GM19239 (cell line): Measurements from ENCODE around the gene FHDC1.

Experiments
- DNase-seq: peaks from one replicate; pipeline ENCODE4 v3.0.0; 2011; ENCODE audit warnings: low spot score; ENCODE audit not compliant: insufficient read length
- FAIRE-seq: peaks from 2 replicates; lab custom pipeline; 2011; peaks lifted over from hg19 to GRCh38; lab: Jason Lieb, UNC

The FHDC1 gene

DNA sequence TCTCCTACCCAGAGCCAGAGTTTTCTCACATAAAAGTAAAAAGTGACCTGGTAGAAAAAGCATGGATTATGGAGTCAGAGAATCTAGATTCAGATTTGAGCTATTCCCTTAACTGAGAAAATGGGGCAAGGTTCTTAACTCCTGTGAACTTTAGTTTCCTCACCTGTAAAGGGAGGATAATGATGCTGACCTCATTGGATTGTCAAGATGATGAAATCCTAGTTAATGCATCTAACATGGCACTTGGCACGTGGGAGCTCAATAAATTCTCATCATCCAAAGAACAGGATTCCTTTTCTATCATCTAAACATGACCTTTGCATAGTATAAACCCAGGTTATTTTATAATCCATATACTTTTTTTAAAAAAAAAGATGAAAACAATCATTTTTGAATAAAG lies 18.6 kb downstream of the FHDC1 start:
- DNase-seq (no peak), FAIRE-seq (no peak)

- DNase-seq = no peak
- no peak for FAIRE-seq
Observed at GRCh38 chr4:152956147-152956546, 20.0 kb downstream of the FHDC1 start.

DNA sequence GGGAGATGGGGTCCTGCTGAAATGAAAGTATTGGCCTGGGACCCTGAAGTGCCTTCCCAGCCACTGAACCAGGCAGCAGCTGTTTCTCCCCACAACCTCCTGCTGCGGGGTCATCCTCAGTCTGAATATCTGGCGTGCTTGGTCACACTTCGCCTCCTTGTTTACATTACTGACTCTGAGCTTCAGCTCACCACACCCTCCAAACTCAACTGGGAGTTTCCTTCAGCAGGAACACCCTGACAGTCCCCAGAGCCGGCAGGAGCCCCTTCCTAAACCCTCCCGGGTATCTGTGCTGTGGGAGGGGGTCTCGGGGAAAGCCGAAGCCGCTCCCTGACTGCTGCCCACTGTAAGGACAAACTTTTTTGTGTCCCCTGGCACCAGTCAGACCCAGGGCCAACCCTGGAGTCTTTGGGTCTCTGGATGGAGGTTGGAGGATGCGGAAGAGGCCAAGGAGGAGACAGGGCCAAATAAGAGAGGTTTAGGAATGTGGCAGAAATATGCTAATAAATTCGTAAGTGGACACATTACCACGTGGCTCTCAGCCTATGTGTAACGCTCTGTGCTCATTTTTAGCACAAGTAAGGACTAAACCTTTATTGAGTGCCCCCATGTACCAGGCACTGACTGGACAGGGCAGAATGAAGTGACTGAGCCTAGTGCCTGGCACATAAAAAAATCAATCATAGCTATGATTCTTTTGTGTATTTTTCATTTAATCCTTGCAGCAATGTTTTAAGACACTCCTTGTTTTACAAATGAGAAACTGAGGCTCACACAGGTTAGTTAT lies 20.7 kb downstream of the FHDC1 start:
- DNase-seq = no peak
- FAIRE-seq = no peak

DNA sequence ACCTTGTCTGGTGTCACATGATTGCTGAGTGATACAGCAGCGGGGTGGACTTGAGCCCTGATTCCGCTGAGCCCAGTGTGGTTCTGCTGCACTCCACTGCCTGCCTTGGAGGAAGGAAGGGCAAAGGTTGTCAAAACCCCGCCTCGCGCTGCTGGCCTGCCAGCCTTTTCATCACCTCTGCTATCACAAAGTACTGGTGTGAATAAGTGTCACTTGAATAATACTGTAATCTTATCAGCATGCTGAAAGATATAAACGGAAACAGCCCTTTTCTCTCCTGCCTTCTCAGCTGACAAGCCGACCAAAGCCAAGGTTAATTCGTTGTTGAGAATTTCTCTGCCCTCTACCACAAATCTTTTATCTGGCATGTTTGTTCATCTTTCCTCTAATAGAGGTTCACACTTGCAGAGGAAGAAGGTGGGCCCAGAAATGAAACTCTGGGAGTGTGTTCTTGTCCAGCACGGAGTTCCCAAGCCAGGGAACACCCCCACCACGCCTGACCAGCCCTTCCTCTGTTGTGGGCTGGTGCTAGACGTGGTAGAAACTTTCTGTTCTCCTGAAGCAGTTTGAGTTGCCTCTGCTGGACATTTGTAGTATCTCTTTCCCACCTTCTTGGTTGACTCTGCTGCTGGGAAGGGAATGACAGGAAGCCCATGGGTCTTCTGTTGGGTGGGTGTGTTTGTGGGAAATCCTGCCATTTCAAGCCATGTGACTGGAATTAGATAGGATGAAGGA lies 21.5 kb downstream of the FHDC1 start:
- DNase-seq (no peak), FAIRE-seq (no peak)

DNA sequence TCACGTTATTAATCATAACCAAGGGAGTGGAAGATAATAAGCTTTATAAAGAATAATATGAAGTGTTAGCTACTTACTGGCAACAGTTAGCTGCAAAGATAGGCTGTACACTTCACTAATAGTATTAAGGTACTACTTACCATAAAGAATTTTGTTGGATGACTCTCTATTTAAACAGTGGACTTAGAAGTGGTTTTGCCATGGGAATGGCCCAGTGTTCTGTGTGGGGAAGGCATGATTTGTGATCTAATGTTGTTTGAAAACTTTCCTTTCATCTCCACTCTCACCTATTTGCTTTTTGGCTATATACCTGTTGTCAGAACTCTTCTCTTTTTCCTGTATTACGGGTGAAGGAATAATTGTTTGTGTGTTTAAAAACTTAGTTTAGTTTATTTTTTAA lies 23.0 kb downstream of the FHDC1 start:
- DNase-seq = no peak
- no peak for FAIRE-seq

DNA sequence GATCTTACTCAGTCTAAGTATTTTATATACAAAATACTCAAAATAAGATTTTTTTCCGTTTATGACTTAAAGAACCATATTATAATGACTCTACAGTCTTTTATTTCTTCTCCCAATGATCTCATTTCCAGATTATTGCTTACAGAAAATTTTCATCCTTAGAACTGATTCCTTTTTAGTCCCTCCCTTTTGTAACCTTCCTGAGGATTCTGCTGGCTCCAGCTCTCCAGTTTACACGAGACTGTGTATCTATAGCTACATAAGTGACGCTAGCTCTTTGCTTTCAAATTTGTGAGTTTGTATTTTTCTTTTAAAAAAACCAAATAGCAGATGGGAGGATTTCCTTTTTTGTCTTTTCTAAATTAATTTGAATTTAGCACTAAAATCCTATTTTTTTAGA lies 24.0 kb downstream of the FHDC1 start:
- FAIRE-seq = no peak
- DNase-seq = no peak

DNA sequence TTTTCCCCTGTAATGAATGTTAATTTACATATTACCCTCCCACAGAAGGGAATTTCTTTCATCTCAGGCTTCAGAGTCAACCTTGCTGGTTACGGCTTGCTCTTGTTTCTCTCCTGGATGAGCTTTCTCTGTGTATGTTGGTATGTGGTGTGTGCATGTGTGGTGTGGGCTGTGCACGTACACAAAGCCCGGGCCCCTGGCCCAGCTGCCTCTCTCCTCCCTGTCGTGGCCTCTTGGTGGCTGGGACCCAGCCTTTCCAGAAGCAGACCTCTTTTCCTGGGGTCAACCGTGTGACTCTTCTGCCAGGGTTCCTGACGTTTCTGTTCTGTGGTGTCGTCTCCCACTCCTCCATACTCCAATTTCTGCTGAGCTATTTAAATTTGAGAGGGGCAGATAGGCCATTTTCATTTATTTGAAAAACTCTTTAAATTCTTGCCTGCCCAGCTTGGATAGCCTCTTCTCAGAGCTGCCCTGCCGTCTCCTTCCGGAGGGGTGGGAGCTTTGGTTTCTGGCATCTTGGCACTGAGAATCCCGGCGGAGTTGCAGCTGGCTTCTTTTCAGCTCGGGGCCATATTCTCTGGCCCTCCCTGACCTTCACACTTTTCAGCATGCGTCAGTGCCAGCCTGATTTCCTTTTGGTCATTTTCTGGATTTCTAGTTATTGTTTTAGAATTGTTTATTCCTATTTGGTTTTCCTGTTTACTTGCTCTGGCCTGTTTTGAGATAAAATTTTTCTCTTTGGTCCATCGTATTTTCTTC lies 25.1 kb downstream of the FHDC1 start:
- FAIRE-seq (no peak), DNase-seq (no peak)

- FAIRE-seq (no peak), DNase-seq (no peak)
Observed at GRCh38 chr4:152961773-152962115, 25.6 kb downstream of the FHDC1 start.

DNA sequence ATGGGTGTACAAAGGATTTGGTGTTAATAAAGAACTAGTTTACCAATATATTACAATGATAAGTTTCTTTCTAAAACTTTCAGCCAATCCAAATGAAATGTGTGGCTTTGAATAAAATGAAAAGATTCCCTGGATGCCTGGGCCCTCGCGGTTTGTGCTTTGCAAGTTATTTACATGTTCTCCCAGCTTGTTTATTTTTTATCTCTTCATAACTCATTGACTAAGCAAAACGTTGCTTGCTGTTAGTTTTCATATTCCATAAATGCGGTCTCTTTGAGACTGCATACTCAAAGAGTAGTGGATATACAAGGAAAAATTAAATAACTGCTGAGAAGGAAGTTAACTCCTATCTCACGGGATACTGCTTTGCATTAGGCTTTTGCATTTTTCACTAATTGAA lies 26.0 kb downstream of the FHDC1 start:
- FAIRE-seq (no peak), DNase-seq (no peak)

GRCh38 chr4:152964335-152964734 lies 28.2 kb downstream of the FHDC1 start:
- no peak for FAIRE-seq

GRCh38 chr4:152965611-152966010 lies 29.5 kb downstream of the FHDC1 start:
- DNase-seq (no peak), FAIRE-seq (no peak)

More at GRCh38 chr4:152964335-152964734, 28.2 kb downstream of the FHDC1 start:
- no peak for DNase-seq

DNA sequence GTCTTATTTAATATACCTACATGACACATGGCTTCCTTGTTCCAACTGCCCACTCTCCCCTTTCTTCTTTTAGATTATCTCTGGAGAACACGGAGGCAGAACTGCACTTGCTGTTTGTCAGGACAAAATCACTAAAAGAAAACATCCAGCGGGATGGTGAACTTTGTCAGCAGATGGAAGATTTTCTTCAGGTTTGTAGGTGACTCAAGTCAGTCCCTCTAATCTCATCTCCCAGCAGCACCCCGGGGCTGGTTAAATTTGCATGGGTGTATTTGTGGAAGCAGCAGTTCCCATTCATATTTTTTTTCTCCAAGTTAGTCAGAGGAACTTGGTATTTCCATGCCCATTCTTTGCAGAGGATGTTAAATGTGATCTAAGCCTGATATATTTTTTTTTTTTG lies 31.8 kb downstream of the FHDC1 start:
- DNase-seq (no peak), FAIRE-seq (no peak)

DNA sequence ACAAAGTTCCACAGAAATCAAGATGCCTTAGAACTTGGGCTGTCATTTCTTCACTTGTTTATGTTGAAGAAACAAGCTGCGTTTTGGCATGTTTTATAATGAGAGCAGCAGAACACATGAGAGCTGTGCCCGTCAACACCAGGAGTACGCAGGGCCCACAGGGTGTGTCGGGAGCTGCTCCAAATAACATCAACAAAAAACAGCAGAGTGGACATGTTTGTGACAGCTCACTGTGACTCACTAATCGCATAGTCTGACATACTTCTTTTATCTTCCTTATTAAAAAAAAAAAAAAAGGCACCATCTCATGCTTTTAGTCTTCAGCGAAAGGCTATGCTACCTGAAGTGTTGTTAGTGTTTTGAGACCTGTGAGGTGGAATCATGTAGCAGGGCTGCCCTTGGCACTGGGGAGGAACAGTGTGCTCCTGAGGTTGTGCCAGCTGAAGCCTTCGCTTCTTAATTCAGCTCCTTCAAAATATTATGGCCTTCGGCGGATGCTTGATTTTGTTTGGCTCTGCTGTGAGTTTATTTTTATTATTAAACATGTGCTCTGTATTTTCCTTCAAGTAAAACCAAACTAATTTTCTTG lies 32.8 kb downstream of the FHDC1 start:
- FAIRE-seq (no peak), DNase-seq (no peak)

DNA sequence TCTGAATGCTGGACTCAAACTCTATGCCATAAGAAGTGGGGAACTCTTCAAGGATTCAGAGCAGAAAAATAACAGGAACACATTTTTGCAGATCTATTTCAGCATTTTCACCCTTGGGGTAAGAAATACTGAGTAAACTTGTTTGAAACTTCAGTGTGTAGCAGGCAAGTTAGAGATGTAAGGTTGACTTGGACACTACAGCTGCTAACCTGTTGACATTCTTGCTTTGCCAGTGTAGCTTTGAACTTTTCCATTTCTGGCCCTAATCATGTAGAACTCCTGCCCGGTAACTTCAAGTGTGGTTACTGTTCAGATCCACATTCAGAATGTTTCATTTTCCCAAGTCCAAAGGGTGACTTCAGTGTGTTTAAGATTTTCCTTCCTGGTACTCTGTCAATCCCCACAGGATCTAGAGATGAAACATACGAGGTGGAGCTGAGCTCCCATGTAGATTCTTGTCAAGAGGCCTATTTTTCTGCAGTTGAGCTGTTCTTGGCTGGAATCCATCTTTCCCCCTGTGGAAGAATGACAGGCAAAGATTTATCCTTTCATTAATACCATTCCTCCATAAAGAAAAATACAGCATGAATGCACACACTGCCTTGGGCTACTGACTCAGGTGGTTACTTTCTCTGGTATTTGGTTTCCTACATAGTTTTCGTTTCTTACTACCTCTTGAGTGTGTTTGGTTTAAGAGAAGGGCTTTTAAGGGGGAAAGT lies 34.1 kb downstream of the FHDC1 start:
- DNase-seq (no peak), FAIRE-seq (no peak)

DNA sequence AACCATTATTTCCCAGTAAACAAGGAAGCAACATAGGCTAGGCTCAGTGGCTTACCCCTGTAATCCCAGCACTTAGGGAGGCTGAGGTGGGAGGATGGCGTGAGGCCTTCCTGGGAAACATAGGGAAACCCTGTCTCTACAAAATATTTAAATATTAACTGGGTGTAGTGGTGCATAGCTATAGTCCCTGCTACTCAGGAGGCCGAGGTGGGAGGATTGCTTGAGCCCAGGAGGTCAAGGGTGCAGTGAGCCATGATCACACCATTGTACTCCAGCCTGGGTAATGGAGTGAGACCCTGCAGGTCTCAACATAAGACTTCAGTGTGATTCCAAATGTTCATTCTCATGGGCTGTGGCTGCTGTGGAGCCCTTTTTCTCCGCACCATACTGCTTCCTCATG lies 34.9 kb downstream of the FHDC1 start:
- no peak for FAIRE-seq

DNA sequence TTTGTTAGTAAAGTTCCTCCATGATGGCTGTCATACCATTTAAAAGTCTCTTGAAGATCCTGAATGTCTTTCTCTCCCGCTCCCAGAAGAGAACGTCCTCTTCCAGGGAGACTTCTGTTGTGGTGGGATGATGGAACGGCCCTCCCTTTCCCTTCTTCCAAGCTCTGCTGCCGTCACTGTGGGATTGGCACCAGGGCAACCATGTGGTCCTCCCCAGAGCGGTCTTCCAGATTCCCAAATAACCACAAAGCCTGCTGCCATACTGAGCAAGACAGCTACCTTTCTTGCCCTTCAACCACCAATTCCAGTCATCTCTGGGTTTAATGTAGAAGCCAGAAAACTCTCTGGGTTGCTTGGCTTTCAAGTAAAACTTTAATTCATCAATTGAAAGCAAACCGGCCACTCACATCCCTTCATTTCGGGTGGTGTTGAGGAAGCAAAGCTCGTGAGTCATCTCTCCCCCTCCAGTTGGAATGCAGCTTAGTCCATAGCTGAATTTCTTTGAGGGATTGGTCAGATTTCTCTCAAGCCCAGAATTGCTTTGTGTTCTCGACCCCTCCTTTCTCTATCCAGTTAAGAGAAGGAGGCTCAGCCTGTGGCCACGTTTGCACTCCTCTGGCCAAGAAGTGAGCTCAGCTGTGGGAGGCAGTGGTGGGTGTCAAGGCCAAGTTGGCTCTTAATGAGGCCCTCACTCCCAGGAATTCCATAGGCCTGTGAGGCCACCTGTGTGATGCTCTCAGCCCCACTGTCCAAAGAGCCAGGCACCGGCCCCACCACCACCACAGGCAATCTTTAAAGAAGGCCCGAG lies 36.9 kb downstream of the FHDC1 start:
- FAIRE-seq = no peak
- no peak for DNase-seq

More for the DNA sequence above, 34.9 kb downstream of the FHDC1 start:
- DNase-seq = no peak

- DNase-seq (no peak), FAIRE-seq (no peak)
Observed at GRCh38 chr4:152973629-152974467, 37.7 kb downstream of the FHDC1 start.
